ENCODE data around the gene PKD1L1.

DNA sequence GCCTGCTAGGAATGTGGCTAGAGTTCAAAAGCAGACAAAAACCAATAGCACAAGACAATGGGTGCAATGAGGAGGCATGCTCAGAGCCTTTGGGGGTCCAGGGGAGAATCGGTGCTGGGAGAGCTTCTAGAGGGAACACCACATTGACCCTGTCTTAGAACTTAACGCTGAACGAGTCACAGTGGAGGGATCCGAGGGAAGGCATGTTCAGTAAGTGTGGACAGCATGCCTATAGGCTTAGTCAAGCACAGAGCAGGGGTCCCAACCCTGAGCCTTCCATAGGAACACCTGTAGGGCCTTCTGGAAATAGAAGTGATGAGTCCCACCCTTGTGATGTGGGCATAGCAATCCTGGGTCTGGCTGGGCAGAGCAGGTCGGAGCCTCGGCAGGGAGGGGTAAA lies 148.7 kb downstream of the PKD1L1 start:
- TF ChIP-seq, protein P1, sequence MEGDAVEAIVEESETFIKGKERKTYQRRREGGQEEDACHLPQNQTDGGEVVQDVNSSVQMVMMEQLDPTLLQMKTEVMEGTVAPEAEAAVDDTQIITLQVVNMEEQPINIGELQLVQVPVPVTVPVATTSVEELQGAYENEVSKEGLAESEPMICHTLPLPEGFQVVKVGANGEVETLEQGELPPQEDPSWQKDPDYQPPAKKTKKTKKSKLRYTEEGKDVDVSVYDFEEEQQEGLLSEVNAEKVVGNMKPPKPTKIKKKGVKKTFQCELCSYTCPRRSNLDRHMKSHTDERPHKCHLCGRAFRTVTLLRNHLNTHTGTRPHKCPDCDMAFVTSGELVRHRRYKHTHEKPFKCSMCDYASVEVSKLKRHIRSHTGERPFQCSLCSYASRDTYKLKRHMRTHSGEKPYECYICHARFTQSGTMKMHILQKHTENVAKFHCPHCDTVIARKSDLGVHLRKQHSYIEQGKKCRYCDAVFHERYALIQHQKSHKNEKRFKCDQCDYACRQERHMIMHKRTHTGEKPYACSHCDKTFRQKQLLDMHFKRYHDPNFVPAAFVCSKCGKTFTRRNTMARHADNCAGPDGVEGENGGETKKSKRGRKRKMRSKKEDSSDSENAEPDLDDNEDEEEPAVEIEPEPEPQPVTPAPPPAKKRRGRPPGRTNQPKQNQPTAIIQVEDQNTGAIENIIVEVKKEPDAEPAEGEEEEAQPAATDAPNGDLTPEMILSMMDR (IDR thresholded peaks at IDR 0.05), result no peak
- TF ChIP-seq POLR2A (IDR thresholded peaks at IDR 0.05), result no peak

Measured in gastroesophageal sphincter (tissue), 3 donors.